Ascending aorta (tissue), 2 donors: ENCODE data around the gene GRM8. TPM values are rescaled to one million over a fixed set of nuclear protein-coding genes. Genes with fewer than 3 reads are reported as not detected.
"Not testable (repeated sequence)": the region's sequence is repeated elsewhere in the genome, so short reads cannot be mapped to it uniquely, and the experiment has no call there.

Experiments used
- DNase-seq, 2 donors: peaks; one replicate each; pipeline ENCODE4 v3.0.0-alpha.2; 2019; ENCODE audit warnings: low spot score in 2 of 2
- H3K27ac ChIP-seq, 2 donors: fragments of 200-600 bp; sonication (generic); one replicate each; pipeline ENCODE4 v1.5.1; 2016 to 2017; ENCODE audit warnings: mild to moderate bottlenecking in 1 of 2
- H3K27me3 ChIP-seq: fragments of 200-600 bp; sonication (generic); one replicate; pipeline ENCODE4 v1.5.1; 2017
- H3K36me3 ChIP-seq, 2 donors: fragments of 200-600 bp; sonication (generic); one replicate each; pipeline ENCODE4 v1.5.1; 2016
- H3K4me1 ChIP-seq, 2 donors: fragments of 200-600 bp; sonication (generic); one replicate each; pipeline ENCODE4 v1.5.1; 2016 to 2017; ENCODE audit warnings: mild to moderate bottlenecking in 1 of 2
- H3K4me3 ChIP-seq, 2 donors: fragments of 200-600 bp; sonication (generic); one replicate each; pipeline ENCODE4 v1.5.1; 2016 to 2017; ENCODE audit warnings: mild to moderate bottlenecking in 1 of 2
- H3K9me3 ChIP-seq, 2 donors: fragments of 200-600 bp; sonication (generic); one replicate each; pipeline ENCODE4 v1.5.1; 2016
- CTCF ChIP-seq, 3 experiments: fragments of 200-600 bp in 2 of 3; fragments of 450-650 bp in 1 of 3; sonication (generic) in 2 of 3; IDR thresholded peaks; one replicate each; pipeline ENCODE4 v1.5.1; 2016 to 2019; ENCODE audit warnings: antibody characterized with exemption in 3 of 3, mild to moderate bottlenecking in 1 of 3, moderate library complexity in 1 of 3
- intact Hi-C: fragments of 100-400 bp; cut with DNase I; formaldehyde crosslinking; loops from one replicate; pipeline ENCODE4 v1.15.1; 2023
- total RNA-seq: library from RNA; depleted of rRNA; stranded (reverse); fragments of >200 nt; gene quantifications from one replicate; pipeline ENCODE4 v1.1.0, GENCODE V29; 2016

The GRM8 gene
- total RNA-seq, 1 donor from 2014 or later: not detected

DNA sequence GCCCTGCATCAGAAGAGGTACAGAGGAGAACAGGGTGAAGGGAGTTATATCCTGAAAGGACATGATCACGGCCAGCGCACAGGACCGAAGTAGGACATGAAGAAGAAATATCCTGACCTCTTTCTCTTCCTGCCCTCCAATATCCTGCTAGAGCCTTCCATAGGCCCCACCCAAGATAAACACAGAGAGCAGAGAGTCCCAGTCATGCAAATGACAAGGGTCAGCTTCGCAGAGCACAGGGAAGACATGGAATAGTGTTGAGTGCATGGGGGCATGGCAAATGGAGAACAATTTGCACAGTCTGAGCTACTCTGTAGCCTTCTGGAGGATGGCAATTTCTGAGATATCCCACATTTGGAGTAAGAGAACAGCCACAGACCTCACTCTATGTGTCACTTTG lies 371.4 kb downstream of the GRM8 start:
- no peaks in the 10 kb centered on the region for H3K4me1 ChIP-seq
- no peak for DNase-seq
- H3K4me3 ChIP-seq: no peak overlapping the region
- H3K36me3 ChIP-seq: no peaks in the 10 kb centered on the region
- H3K9me3 ChIP-seq: no peaks in the 10 kb centered on the region
- H3K27me3 ChIP-seq: no peaks in the 10 kb centered on the region
- H3K27ac ChIP-seq: no peak overlapping the region
- no peak for TF ChIP-seq CTCF (IDR thresholded peaks at IDR 0.05)
- intact Hi-C loops: no loop called here

GRCh38 chr7:126876536-126876935 lies 376.2 kb downstream of the GRM8 start:
- intact Hi-C loops, H3K4me3 ChIP-seq, H3K36me3 ChIP-seq, H3K4me1 ChIP-seq, DNase-seq, H3K27ac ChIP-seq, H3K9me3 ChIP-seq, H3K27me3 ChIP-seq: not testable (repeated sequence)

DNA sequence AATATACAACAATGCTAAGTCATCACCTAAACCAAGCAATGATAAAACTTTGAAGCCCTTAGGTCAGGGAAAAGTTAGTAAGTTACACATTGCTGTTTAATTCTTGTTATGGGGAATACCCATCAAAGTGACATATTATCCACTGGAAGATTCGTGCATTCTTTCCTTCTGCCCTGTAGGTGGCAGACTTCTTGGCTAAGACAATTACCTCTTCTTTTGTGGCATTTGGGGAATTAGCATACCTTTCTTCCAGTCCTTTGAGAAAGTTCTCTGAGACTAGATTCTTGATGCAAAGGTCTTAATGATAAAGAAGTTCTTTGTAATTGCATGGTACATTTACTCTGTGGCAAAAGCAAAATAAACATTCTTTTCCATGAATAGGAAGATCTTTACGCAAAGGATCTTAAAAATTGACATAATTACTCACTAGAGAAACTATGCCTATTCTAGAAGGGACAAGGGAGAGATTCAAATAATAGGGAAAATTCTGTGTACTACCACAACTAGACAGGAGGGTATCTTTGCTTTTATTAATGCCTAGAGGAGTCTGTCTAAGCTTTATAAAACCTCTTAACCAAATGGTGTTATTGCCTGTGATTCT lies 395.9 kb downstream of the GRM8 start:
- H3K36me3 ChIP-seq: no peaks in the 10 kb centered on the region
- intact Hi-C loops: no loop called here
- no peaks in the 10 kb centered on the region for H3K27me3 ChIP-seq
- no peaks in the 10 kb centered on the region for H3K4me1 ChIP-seq
- DNase-seq: no peak
- TF ChIP-seq CTCF (IDR thresholded peaks at IDR 0.05): no peak
- no peaks in the 10 kb centered on the region for H3K9me3 ChIP-seq
- no peak overlapping the region for H3K4me3 ChIP-seq
- H3K27ac ChIP-seq: no peak overlapping the region

DNA sequence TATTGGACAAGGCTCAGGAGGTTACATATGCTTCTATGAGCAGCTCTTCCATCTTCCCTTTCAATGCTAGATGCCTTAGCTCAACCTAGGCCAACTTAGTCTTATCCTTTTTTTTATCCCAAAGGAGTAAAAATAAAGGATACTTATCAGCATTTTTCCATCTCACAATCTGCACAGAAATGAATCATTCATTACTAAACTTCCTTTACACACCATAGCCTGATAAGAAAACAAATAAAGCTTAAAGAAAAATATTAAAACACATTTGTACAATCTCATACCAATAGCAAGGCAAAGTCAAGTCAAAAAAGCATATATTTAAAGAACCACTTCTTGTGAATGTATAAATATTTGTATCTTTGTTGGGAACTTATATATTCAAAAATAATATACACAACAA lies 407.4 kb downstream of the GRM8 start:
- intact Hi-C loops: no loop called here
- no peak overlapping the region for H3K27ac ChIP-seq
- no peak for TF ChIP-seq CTCF (IDR thresholded peaks at IDR 0.05)
- H3K4me3 ChIP-seq: no peak overlapping the region
- no peaks in the 10 kb centered on the region for H3K27me3 ChIP-seq
- no peaks in the 10 kb centered on the region for H3K9me3 ChIP-seq
- DNase-seq: no peak
- no peaks in the 10 kb centered on the region for H3K36me3 ChIP-seq
- no peaks in the 10 kb centered on the region for H3K4me1 ChIP-seq

- intact Hi-C loops: no loop called here
- no peak for TF ChIP-seq CTCF (IDR thresholded peaks at IDR 0.05)
These were observed 408.9 kb downstream of the GRM8 start for GRCh38 chr7:126843883-126844282.

GRCh38 chr7:126843336-126843735 lies 409.4 kb downstream of the GRM8 start:
- Histone ChIP-seq H3K9me3 (no peaks in the 10 kb centered on the region), H3K27me3 (no peaks in the 10 kb centered on the region), H3K4me1 (no peaks in the 10 kb centered on the region), H3K4me3 (no peak overlapping the region), H3K36me3 (no peaks in the 10 kb centered on the region), H3K27ac (no peak overlapping the region)
- DNase-seq: no peak
- TF ChIP-seq CTCF (IDR thresholded peaks at IDR 0.05): no peak
- intact Hi-C loops: no loop called here

More at GRCh38 chr7:126843883-126844282, 408.9 kb downstream of the GRM8 start:
- no peaks in the 10 kb centered on the region for H3K4me1 ChIP-seq
- no peaks in the 10 kb centered on the region for H3K36me3 ChIP-seq
- H3K27ac ChIP-seq: no peak overlapping the region
- no peak overlapping the region for H3K4me3 ChIP-seq
- H3K9me3 ChIP-seq: no peaks in the 10 kb centered on the region
- no peak for DNase-seq
- H3K27me3 ChIP-seq: no peaks in the 10 kb centered on the region
